ENCODE data around the gene PRELP. TPM values are rescaled to one million over a fixed set of nuclear protein-coding genes. Genes with fewer than 3 reads are reported as not detected.

The PRELP gene
- total and polyA plus RNA-seq, 7 donors: 0.92 to 133 (median 45.7) TPM

GRCh38 chr1:203511930-203512329, 36.3 kb downstream of the PRELP start:
- 89 to 91% methylated on average over 4 of the region's 4 CpGs for WGBS, 2 donors
- Histone ChIP-seq H3K36me3 (no peaks in the 10 kb centered on the region), H3K9me3 (no peaks in the 10 kb centered on the region), H3K4me1 (peaks cover 0 to 77% (median 65%) of the 10 kb centered on the region in 4 donors), H3K27ac (peak overlapping the region; percentile 85 to 94 (median 90)), H3K27me3 (no peaks in the 10 kb centered on the region), H3K4me3 (no peak overlapping the region)
- TF ChIP-seq POLR2AphosphoS5 (IDR thresholded peaks at IDR 0.05): no peak
- TF ChIP-seq EP300 (IDR thresholded peaks at IDR 0.05): no peak
- no peak for TF ChIP-seq POLR2A (IDR thresholded peaks at IDR 0.05)
- TF ChIP-seq CTCF (IDR thresholded peaks at IDR 0.05): no peak
- intact Hi-C loops (cut with DNase I): no loop called here
- DNase-seq: no peak

- Histone ChIP-seq H3K36me3 (no peaks in the 10 kb centered on the region), H3K27ac (peak overlapping the region; percentile 85 to 94 (median 90)), H3K4me1 (peaks cover 0 to 77% (median 60%) of the 10 kb centered on the region in 4 donors), H3K27me3 (no peaks in the 10 kb centered on the region), H3K9me3 (no peaks in the 10 kb centered on the region), H3K4me3 (no peak overlapping the region)
- intact Hi-C loops (cut with DNase I): no loop called here
- 76 to 82% methylated on average over 1 of the region's 1 CpG for WGBS, 2 donors
- no peak for DNase-seq
- TF ChIP-seq EP300 (IDR thresholded peaks at IDR 0.05) (no peak), CTCF (IDR thresholded peaks at IDR 0.05) (no peak), POLR2AphosphoS5 (IDR thresholded peaks at IDR 0.05) (no peak), POLR2A (IDR thresholded peaks at IDR 0.05) (no peak)
These were observed 36.9 kb downstream of the PRELP start for GRCh38 chr1:203512517-203512847.

- Histone ChIP-seq H3K36me3 (no peaks in the 10 kb centered on the region), H3K27ac (peak overlapping the region; percentile 85 to 94 (median 90)), H3K4me3 (no peak overlapping the region), H3K27me3 (no peaks in the 10 kb centered on the region), H3K4me1 (peaks cover 0 to 77% (median 55%) of the 10 kb centered on the region in 4 donors), H3K9me3 (no peaks in the 10 kb centered on the region)
- intact Hi-C loops (cut with DNase I): no loop called here
- DNase-seq: peak; percentile 91
- 51 to 55% methylated on average over 10 of the region's 10 CpGs for WGBS, 2 donors
- TF ChIP-seq POLR2AphosphoS5 (IDR thresholded peaks at IDR 0.05): peak; percentile 78 to 95 (median 88)
- no peak for TF ChIP-seq POLR2A (IDR thresholded peaks at IDR 0.05)
- TF ChIP-seq EP300 (IDR thresholded peaks at IDR 0.05): peak in 2 of 4 donors; percentile 65 to 95
These were observed 37.4 kb downstream of the PRELP start for GRCh38 chr1:203512848-203513584.

GRCh38 chr1:203513585-203514031, 38.0 kb downstream of the PRELP start:
- H3K4me3 ChIP-seq: peak overlapping the region in 1 of 4 donors; percentile 22
- no peak for DNase-seq
- TF ChIP-seq POLR2AphosphoS5 (IDR thresholded peaks at IDR 0.05) (no peak), POLR2A (IDR thresholded peaks at IDR 0.05) (no peak)
- H3K27me3 ChIP-seq: no peaks in the 10 kb centered on the region
- no peaks in the 10 kb centered on the region for H3K36me3 ChIP-seq
- peak overlapping the region; percentile 85 to 94 (median 90) for H3K27ac ChIP-seq
- H3K9me3 ChIP-seq: no peaks in the 10 kb centered on the region
- 85 to 87% methylated on average over 9 of the region's 9 CpGs for WGBS, 2 donors
- intact Hi-C loops (cut with DNase I): no loop called here
- peaks cover 0 to 76% (median 50%) of the 10 kb centered on the region in 4 donors for H3K4me1 ChIP-seq

- no peak for DNase-seq
- Histone ChIP-seq H3K4me3 (no peak overlapping the region), H3K36me3 (no peaks in the 10 kb centered on the region), H3K4me1 (peaks cover 0 to 90% (median 64%) of the 10 kb centered on the region in 4 donors), H3K27ac (peak overlapping the region in 1 of 4 donors; percentile 24), H3K9me3 (no peaks in the 10 kb centered on the region), H3K27me3 (no peaks in the 10 kb centered on the region)
- TF ChIP-seq POLR2AphosphoS5 (IDR thresholded peaks at IDR 0.05) (no peak), POLR2A (IDR thresholded peaks at IDR 0.05) (no peak), EP300 (IDR thresholded peaks at IDR 0.05) (no peak), CTCF (IDR thresholded peaks at IDR 0.05) (no peak)
- 94 to 95% methylated on average over 9 of the region's 9 CpGs for WGBS, 2 donors
- intact Hi-C loops (cut with DNase I): no loop called here
These were observed 40.6 kb downstream of the PRELP start for GRCh38 chr1:203516184-203516583.

Data from sigmoid colon (tissue), 7 donors.